Thyroid gland (tissue), 4 donors: ENCODE results near the gene SPEG. TPM values are rescaled to one million over a fixed set of nuclear protein-coding genes. Genes with fewer than 3 reads are reported as not detected.

Source experiments
- DNase-seq, 2 donors: peaks; one replicate each; pipeline ENCODE4 v3.0.0-alpha.2; 2019
- H3K27ac ChIP-seq, 3 donors: fragments of 200-600 bp; sonication (generic); 1 replicate in 2 of 3; 2 replicates in 1 of 3; pipeline ENCODE4 v1.5.1; 2016 to 2019; ENCODE audit warnings: mild to moderate bottlenecking in 1 of 3, moderate library complexity in 1 of 3
- H3K27me3 ChIP-seq: fragments of 200-600 bp; sonication (generic); one replicate; pipeline ENCODE4 v1.5.1; 2019
- H3K36me3 ChIP-seq, 2 donors: fragments of 200-600 bp; sonication (generic); one replicate each; pipeline ENCODE4 v1.5.1; 2016 to 2019
- H3K4me1 ChIP-seq, 2 donors: fragments of 200-600 bp; sonication (generic); one replicate each; pipeline ENCODE4 v1.5.1; 2017 to 2019
- H3K4me3 ChIP-seq, 3 donors: fragments of 200-600 bp; sonication (generic); replicated peaks in 1 of 3; 1 replicate in 2 of 3; 2 replicates in 1 of 3; pipeline ENCODE4 v1.5.1; 2016; ENCODE audit warnings: mild to moderate bottlenecking in 1 of 3
- H3K9me3 ChIP-seq: fragments of 200-600 bp; sonication (generic); one replicate; pipeline ENCODE4 v1.5.1; 2017
- POLR2A ChIP-seq, 2 donors: fragments of 450-650 bp; IDR thresholded peaks; one replicate each; pipeline ENCODE4 v1.6.1; 2017; ENCODE audit warnings: antibody characterized with exemption in 2 of 2, mild to moderate bottlenecking in 2 of 2, moderate library complexity in 1 of 2
- WGBS, 2 donors: methylation state at CpG; one replicate each; pipeline ENCODE4 v1.1.5; 2017; 5-methylcytosine and 5-hydroxymethylcytosine counted together
- intact Hi-C: fragments of 100-400 bp; cut with DNase I; formaldehyde crosslinking; loops from one replicate; pipeline ENCODE4 v1.15.1; 2023
- total RNA-seq, 4 donors: library from RNA; depleted of rRNA; stranded (reverse); fragments of >200 nt; gene quantifications; one replicate each; pipeline ENCODE4 v1.2.3, GENCODE V29; 2016
- TF ChIP-seq, protein P1 (sequence below), 6 experiments: fragments of 200-600 bp in 3 of 6; fragments of 450-650 bp in 3 of 6; sonication (generic) in 3 of 6; IDR thresholded peaks; one replicate each; pipeline ENCODE4 v1.5.1; 2016 to 2019; ENCODE audit warnings: antibody characterized with exemption in 6 of 6, mild to moderate bottlenecking in 2 of 6, inconsistent platforms in 1 of 6, moderate library complexity in 1 of 6

Gene SPEG
- total RNA-seq, 4 donors from 2014 or later: 1.9 to 3.5 (median 3.3) TPM

DNA sequence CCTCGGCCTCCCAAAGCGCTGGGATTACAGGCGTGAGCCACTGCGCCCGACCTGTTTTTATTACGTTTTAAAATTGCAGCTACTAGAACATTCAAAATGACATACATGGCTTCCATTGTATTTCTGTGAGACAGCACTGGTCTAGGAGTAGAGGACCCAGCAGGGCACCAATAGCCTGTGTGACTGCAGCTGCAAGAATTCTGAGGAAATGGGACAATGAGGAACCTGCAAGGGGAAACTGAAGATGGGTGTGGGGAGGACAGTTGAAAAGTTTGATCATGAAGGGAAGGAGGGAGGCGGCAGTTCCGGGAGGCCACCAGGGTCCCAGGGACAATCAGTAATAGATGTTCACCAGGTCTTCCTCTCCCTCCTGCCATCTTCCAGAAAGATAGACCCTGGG lies 33.0 kb upstream of the SPEG start:
- no peak overlapping the region for H3K27ac ChIP-seq

DNA sequence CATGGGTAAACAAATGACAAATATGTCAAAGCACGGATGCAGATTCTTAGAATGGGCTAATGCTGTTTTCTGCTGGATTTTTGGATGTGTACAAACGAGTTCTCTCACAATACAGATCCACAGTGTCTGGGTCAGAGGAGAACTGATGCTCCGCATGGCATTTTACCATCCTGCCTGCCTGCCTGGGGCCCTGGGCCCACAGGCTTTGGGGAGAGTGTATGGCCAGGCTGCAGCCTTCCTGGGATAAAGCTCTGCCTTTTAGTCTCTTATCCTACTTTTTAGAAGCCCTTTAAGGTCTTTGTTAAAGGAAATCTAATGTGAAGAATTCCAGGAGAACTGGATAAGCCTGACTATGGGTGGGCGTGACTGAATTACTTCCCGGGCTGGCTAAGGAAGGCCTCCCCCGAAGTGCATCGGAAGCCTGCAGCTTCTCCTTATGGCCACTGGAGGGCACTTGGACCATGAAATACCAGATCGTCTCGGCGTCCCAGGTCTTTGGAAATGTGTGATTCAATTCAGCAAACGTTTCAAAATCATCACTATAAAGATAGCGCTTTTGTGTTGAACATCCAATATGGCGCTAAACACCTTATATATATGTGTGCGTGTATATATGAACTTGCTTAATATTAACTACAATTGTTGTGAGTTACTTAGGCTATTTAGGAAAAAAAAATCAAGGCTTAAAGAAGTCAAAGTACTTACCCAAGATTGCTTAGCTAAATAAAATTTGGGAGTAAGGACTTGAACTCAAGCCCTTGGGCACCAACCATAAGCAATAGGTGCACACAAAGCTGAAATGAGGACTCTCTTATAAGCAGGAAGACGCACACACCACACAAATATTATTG lies 31.8 kb upstream of the SPEG start:
- peak; percentile 61 to 66 for DNase-seq
- no peaks in the 10 kb centered on the region for H3K27me3 ChIP-seq
- H3K27ac ChIP-seq: no peak overlapping the region
- H3K36me3 ChIP-seq: no peaks in the 10 kb centered on the region
- no peaks in the 10 kb centered on the region for H3K9me3 ChIP-seq
- WGBS, 2 donors: 19 to 20% methylated on average over 15 of the region's 15 CpGs
- peaks cover 0 to 5% of the 10 kb centered on the region in 2 donors for H3K4me1 ChIP-seq
- intact Hi-C loops: loop anchor here (10.0 kb wide), 1 partner anchor 232 kb away; no protein-coding TSS in a partner anchor
- no peak overlapping the region for H3K4me3 ChIP-seq
- no peak for TF ChIP-seq POLR2A (IDR thresholded peaks at IDR 0.05)
- TF ChIP-seq, protein P1, sequence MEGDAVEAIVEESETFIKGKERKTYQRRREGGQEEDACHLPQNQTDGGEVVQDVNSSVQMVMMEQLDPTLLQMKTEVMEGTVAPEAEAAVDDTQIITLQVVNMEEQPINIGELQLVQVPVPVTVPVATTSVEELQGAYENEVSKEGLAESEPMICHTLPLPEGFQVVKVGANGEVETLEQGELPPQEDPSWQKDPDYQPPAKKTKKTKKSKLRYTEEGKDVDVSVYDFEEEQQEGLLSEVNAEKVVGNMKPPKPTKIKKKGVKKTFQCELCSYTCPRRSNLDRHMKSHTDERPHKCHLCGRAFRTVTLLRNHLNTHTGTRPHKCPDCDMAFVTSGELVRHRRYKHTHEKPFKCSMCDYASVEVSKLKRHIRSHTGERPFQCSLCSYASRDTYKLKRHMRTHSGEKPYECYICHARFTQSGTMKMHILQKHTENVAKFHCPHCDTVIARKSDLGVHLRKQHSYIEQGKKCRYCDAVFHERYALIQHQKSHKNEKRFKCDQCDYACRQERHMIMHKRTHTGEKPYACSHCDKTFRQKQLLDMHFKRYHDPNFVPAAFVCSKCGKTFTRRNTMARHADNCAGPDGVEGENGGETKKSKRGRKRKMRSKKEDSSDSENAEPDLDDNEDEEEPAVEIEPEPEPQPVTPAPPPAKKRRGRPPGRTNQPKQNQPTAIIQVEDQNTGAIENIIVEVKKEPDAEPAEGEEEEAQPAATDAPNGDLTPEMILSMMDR (IDR thresholded peaks at IDR 0.05): peak; percentile 74 to 89 (median 83)

More for the DNA sequence above, 33.0 kb upstream of the SPEG start:
- DNase-seq: no peak
- WGBS, 2 donors: 89 to 93% methylated on average over 8 of the region's 8 CpGs
- intact Hi-C loops: loop anchor here (2.0 to 10.0 kb wide), 2 partner anchors 129 to 233 kb away; no protein-coding TSS in a partner anchor
- Histone ChIP-seq H3K9me3 (no peaks in the 10 kb centered on the region), H3K27me3 (no peaks in the 10 kb centered on the region), H3K36me3 (no peaks in the 10 kb centered on the region), H3K4me3 (no peak overlapping the region), H3K4me1 (peaks cover 0 to 5% of the 10 kb centered on the region in 2 donors)
- TF ChIP-seq, protein P1 (IDR thresholded peaks at IDR 0.05): no peak
- no peak for TF ChIP-seq POLR2A (IDR thresholded peaks at IDR 0.05)

DNA sequence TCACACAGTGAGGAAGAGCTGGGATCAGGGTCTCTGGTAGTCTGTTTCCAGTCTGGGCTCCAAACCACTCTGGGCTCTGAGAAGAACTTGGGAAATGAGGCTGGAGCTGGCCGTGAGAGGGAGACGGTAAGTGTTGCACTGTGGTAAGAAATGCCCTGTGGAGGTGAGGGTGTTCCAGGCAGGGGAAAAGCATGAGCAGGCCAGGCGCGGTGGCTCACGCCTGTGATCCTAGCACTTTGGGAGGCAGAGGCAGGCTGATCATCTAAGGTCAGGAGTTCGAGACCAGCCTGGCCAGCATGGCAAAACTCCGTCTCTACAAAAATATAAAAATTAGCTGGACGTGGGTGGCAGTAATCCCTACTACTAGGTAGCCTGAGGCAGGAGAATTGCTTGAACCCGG lies 30.8 kb upstream of the SPEG start:
- intact Hi-C loops: loop anchor here (10.0 kb wide), 1 partner anchor 231 kb away; no protein-coding TSS in a partner anchor

DNA sequence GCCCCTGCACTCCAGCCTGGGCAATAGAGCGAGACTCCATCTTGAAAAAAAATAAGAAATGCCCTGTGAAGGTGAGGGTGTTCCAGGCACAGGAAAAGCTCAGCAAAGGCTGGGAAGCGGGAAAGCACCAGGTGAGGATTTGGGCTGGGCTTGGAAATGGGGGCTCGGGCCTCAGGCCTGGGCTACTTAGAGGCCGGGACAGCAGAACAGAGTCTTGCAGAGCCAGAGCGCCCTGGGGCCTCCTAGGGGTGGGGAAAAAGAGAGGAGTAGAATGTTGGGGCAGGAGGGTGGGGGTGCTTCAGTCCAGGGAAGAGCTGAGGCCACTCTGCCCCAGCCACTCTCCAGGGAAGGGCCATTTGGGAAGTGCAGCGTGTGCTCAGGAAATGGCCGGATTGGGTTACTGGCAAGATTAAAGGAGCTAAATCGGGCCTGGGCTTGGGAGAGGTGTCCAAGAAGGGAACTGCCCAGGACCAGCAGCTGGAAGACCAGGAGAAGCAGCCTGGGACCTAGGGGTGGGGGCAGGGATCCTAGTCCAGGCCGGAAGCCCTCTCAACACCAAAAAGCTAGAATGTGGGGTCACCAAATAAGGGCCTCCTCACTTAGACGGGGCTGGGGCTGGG lies 30.2 kb upstream of the SPEG start:
- DNase-seq: no peak
- no peaks in the 10 kb centered on the region for H3K36me3 ChIP-seq
- intact Hi-C loops: loop anchor here (10.0 kb wide), 1 partner anchor 230 kb away; no protein-coding TSS in a partner anchor
- WGBS, 2 donors: 83 to 86% methylated on average over 10 of the region's 10 CpGs
- no peak for TF ChIP-seq POLR2A (IDR thresholded peaks at IDR 0.05)
- TF ChIP-seq, protein P1 (IDR thresholded peaks at IDR 0.05): no peak
- no peaks in the 10 kb centered on the region for H3K27me3 ChIP-seq
- no peaks in the 10 kb centered on the region for H3K9me3 ChIP-seq
- H3K27ac ChIP-seq: no peak overlapping the region
- H3K4me1 ChIP-seq: peaks cover 0 to 5% of the 10 kb centered on the region in 2 donors
- H3K4me3 ChIP-seq: no peak overlapping the region

More for the DNA sequence above, 30.8 kb upstream of the SPEG start:
- no peaks in the 10 kb centered on the region for H3K36me3 ChIP-seq
- H3K4me1 ChIP-seq: peaks cover 0 to 5% of the 10 kb centered on the region in 2 donors
- no peaks in the 10 kb centered on the region for H3K27me3 ChIP-seq
- no peaks in the 10 kb centered on the region for H3K9me3 ChIP-seq
- no peak overlapping the region for H3K27ac ChIP-seq
- TF ChIP-seq, protein P1 (IDR thresholded peaks at IDR 0.05): no peak
- no peak for TF ChIP-seq POLR2A (IDR thresholded peaks at IDR 0.05)
- WGBS, 2 donors: 83 to 89% methylated on average over 9 of the region's 9 CpGs
- no peak for DNase-seq
- H3K4me3 ChIP-seq: no peak overlapping the region
